HepG2 (cell line): ENCODE measurements around the gene LMAN2L. TPM values are rescaled to one million over a fixed set of nuclear protein-coding genes. Genes with fewer than 3 reads are reported as not detected.

Experiments used
- BRF2 ChIP-seq: sonication (generic); formaldehyde crosslinking; IDR thresholded peaks from 2 replicates; pipeline ENCODE4 v1.8.1; 2022; ENCODE audit warnings: mild to moderate bottlenecking, missing genetic modification reagents
- CHCHD3 ChIP-seq: sonication (generic); formaldehyde crosslinking; IDR thresholded peaks from 2 replicates; pipeline ENCODE4 v1.8.0; 2022; ENCODE audit warnings: mild to moderate bottlenecking, missing genetic modification reagents, moderate library complexity
- CREB3 ChIP-seq: sonication (generic); formaldehyde crosslinking; IDR thresholded peaks from 2 replicates; pipeline ENCODE4 v1.5.0; 2020; ENCODE audit warnings: missing genetic modification reagents
- FOXA3 ChIP-seq: IDR thresholded peaks from 2 replicates; pipeline ENCODE4 v1.6.1; 2016; ENCODE audit warnings: missing genetic modification reagents, missing compliant biosample characterization
- FOXO4 ChIP-seq: sonication (generic); formaldehyde crosslinking; conservative IDR thresholded peaks from 2 replicates; pipeline ENCODE4 v1.8.1; 2023; ENCODE audit warnings: missing genetic modification reagents
- NAIF1 ChIP-seq: sonication (generic); formaldehyde crosslinking; IDR thresholded peaks from 2 replicates; pipeline ENCODE4 v1.5.0; 2020; ENCODE audit warnings: mild to moderate bottlenecking, missing genetic modification reagents, borderline replicate concordance
- NCOR1 ChIP-seq: fragments of 200-600 bp; sonication (generic); IDR thresholded peaks from 2 replicates; pipeline ENCODE4 v1.7.0; 2017; ENCODE audit warnings: antibody characterized with exemption, low read length, borderline replicate concordance
- TFE3 ChIP-seq: IDR thresholded peaks from 2 replicates; pipeline ENCODE4 v1.6.1; 2016
- THYN1 ChIP-seq: sonication (generic); formaldehyde crosslinking; IDR thresholded peaks from 2 replicates; pipeline ENCODE4 v1.8.1; 2023; ENCODE audit warnings: low read depth, mild to moderate bottlenecking, moderate library complexity, missing genetic modification reagents, borderline replicate concordance
- ZFYVE20 ChIP-seq: sonication (generic); formaldehyde crosslinking; IDR thresholded peaks from 2 replicates; pipeline ENCODE4 v1.8.0; 2023; ENCODE audit warnings: low read depth, mild to moderate bottlenecking, moderate library complexity, missing genetic modification reagents, borderline replicate concordance
- ZNF235 ChIP-seq: sonication (generic); formaldehyde crosslinking; IDR thresholded peaks from 2 replicates; pipeline ENCODE4 v1.8.1; 2023; ENCODE audit warnings: mild to moderate bottlenecking, missing genetic modification reagents, borderline replicate concordance
- ZNF317 ChIP-seq: sonication (generic); formaldehyde crosslinking; IDR thresholded peaks from 2 replicates; pipeline ENCODE4 v1.5.0; 2020; ENCODE audit warnings: mild to moderate bottlenecking, missing genetic modification reagents
- ZNF557 ChIP-seq: sonication (generic); formaldehyde crosslinking; IDR thresholded peaks from 2 replicates; pipeline ENCODE4 v1.4.0; 2020; ENCODE audit warnings: missing genetic modification reagents
- ZNF614 ChIP-seq: IDR thresholded peaks from 2 replicates; pipeline ENCODE4 v1.6.1; 2018; ENCODE audit warnings: missing biosample characterization, missing genetic modification reagents, inconsistent platforms, borderline replicate concordance
- ZNF629 ChIP-seq: sonication (generic); formaldehyde crosslinking; conservative IDR thresholded peaks from 2 replicates; pipeline ENCODE4 v1.5.0; 2020; ENCODE audit warnings: missing genetic modification reagents
- ZNF720 ChIP-seq: sonication (generic); formaldehyde crosslinking; IDR thresholded peaks from 2 replicates; pipeline ENCODE4 v1.4.0; 2020; ENCODE audit warnings: missing genetic modification reagents
- ZNF772 ChIP-seq: sonication (generic); formaldehyde crosslinking; IDR thresholded peaks from 2 replicates; pipeline ENCODE4 v1.5.0; 2020; ENCODE audit warnings: mild to moderate bottlenecking, missing genetic modification reagents
- ZNF773 ChIP-seq: sonication (generic); formaldehyde crosslinking; IDR thresholded peaks from 2 replicates; pipeline ENCODE4 v1.4.0; 2020; ENCODE audit warnings: missing genetic modification reagents, borderline replicate concordance
- ZNF780A ChIP-seq: sonication (generic); formaldehyde crosslinking; IDR thresholded peaks from 2 replicates; pipeline ENCODE4 v1.8.0; 2022; ENCODE audit warnings: mild to moderate bottlenecking, missing genetic modification reagents, moderate library complexity
- ZNF788 ChIP-seq: sonication (generic); formaldehyde crosslinking; IDR thresholded peaks from 2 replicates; pipeline ENCODE4 v1.5.0; 2020; ENCODE audit warnings: mild to moderate bottlenecking, missing genetic modification reagents, borderline replicate concordance
- ZSCAN30 ChIP-seq: sonication (generic); formaldehyde crosslinking; IDR thresholded peaks from 2 replicates; pipeline ENCODE4 v1.5.0; 2020; ENCODE audit warnings: mild to moderate bottlenecking, missing genetic modification reagents
- ZUFSP ChIP-seq: sonication (generic); formaldehyde crosslinking; IDR thresholded peaks from 2 replicates; pipeline ENCODE4 v1.9.0; 2021; ENCODE audit warnings: missing genetic modification reagents, mild to moderate bottlenecking, borderline replicate concordance
- polyA plus RNA-seq, 8 experiments: library from polyadenylated mRNA; depleted of rRNA in 3 of 8; stranded (reverse) in 7 of 8; unstranded in 1 of 8; fragments of >200 nt; fragmentation: Illumina TruSeq in 4 of 8; extraction: Trizol in 4 of 8; gene quantifications; 2 replicates each; pipeline versions ENCODE4 v1.2.1 to v1.2.3, GENCODE V29; 2011 to 2016; ENCODE audit warnings: low read depth in 4 of 8, missing spikeins in 1 of 8, mixed read lengths in 1 of 8; ENCODE audit not compliant: insufficient read depth in 1 of 8
- total RNA-seq, 5 experiments: library from RNA; depleted of rRNA; stranded (reverse); fragments of >200 nt; fragmentation: Illumina TruSeq; extraction: Trizol; gene quantifications; 2 replicates each; pipeline ENCODE4 v1.2.3, GENCODE V29; 2016; ENCODE audit warnings: low read depth in 1 of 5

LMAN2L gene
- total and polyA plus RNA-seq, 2 of the 13 experiments (the other 11 are each of a cell fraction or from before 2014, with no cell fraction given) = 39.1 to 57.9 TPM

- TF ChIP-seq ZUFSP (CRISPR knock-in tag) (no peak), THYN1 (CRISPR knock-in tag) (no peak), FOXO4 (CRISPR knock-in tag) (no peak), NAIF1 (CRISPR knock-in tag) (no peak), ZNF317 (0 out of 2 replicates have a peak, but pooled peaks have one; percentile 44), ZNF557 (no peak), ZNF772 (CRISPR knock-in tag) (no peak; the same call in 1 of the 2 replicates), ZNF780A (no peak), ZNF773 (CRISPR knock-in tag) (no peak), ZNF788 (CRISPR knock-in tag) (peak; percentile 74; the same call in 1 of the 2 replicates), ZNF720 (no peak), BRF2 (CRISPR knock-in tag) (no peak), ZSCAN30 (CRISPR knock-in tag) (no peak), ZNF235 (CRISPR knock-in tag) (0 out of 2 replicates have a peak, but pooled peaks have one; percentile 42), ZNF614 (CRISPR knock-in tag) (no peak), ZFYVE20 (CRISPR knock-in tag) (no peak), NCOR1 (peak; percentile 42; the same call in 1 of the 2 replicates), CHCHD3 (CRISPR knock-in tag) (no peak), FOXA3 (CRISPR knock-in tag) (no peak; the same call in 1 of the 2 replicates), TFE3 (CRISPR knock-in tag) (peak; percentile 31; the same call in 1 of the 2 replicates), ZNF629 (CRISPR knock-in tag) (no peak), CREB3 (no peak)
Measured at GRCh38 chr2:96685577-96686459, 54.0 kb downstream of the LMAN2L start (continued).
